Measurements from ENCODE around the gene TBC1D16. TPM values are rescaled to one million over a fixed set of nuclear protein-coding genes. Genes with fewer than 3 reads are reported as not detected.

The TBC1D16 gene
- total and polyA plus RNA-seq, 10 of the 15 experiments (the other 5 are each of a cell fraction or from before 2014, with no cell fraction given), result 0.01 to 0.13 (median 0.06) TPM; not detected in 3

GRCh38 chr17:79927688-79928501 lies 107.8 kb downstream of the TBC1D16 start:
- H3K4me1 ChIP-seq (ENCODE audit: control insufficient read depth, insufficient read depth, low read length), result peaks cover 8% of the 10 kb centered on the region
- H3K4me2 ChIP-seq (ENCODE audit: control insufficient read depth, insufficient read depth), result no peak overlapping the region
- H3K79me2 ChIP-seq (ENCODE audit: control insufficient read depth, insufficient read depth, low read length), result no peaks in the 10 kb centered on the region
- in situ Hi-C loops (cut with MboI), result no loop called here
- RAD21 ChIA-PET (ENCODE audit: unreplicated experiment), result no interaction called here
- no peaks in the 10 kb centered on the region for H3K36me3 ChIP-seq (ENCODE audit: control insufficient read depth in 2 of 2, insufficient read depth in 2 of 2, low read length in 1 of 2)
- CTCF ChIA-PET, result no interaction called here
- DNase-seq (ENCODE audit: low read depth, low spot score) (no peak), ATAC-seq (no peak), FAIRE-seq (no peak)
- intact Hi-C loops (cut with micrococcal nuclease; ENCODE audit: unreplicated experiment), result no loop called here
- SMC1A ChIA-PET (ENCODE audit: uncharacterized antibody, unreplicated experiment), result no interaction called here
- BruUV-seq (replicated peaks), result no TSS peak
- H3K9ac ChIP-seq (ENCODE audit: control insufficient read depth, insufficient read depth, low read length), result no peak overlapping the region
- H3K27ac ChIP-seq (ENCODE audit: control insufficient read depth, insufficient read depth), result no peak overlapping the region
- POLR2A ChIA-PET, result no interaction called here
- no peaks in the 10 kb centered on the region; a peak in 1 of 4 replicates for H3K27me3 ChIP-seq (replicated peaks in 1 of 2; ENCODE audit: control insufficient read depth in 2 of 2, insufficient read depth in 2 of 2, low read length in 1 of 2)
- TF ChIP-seq, protein P1, sequence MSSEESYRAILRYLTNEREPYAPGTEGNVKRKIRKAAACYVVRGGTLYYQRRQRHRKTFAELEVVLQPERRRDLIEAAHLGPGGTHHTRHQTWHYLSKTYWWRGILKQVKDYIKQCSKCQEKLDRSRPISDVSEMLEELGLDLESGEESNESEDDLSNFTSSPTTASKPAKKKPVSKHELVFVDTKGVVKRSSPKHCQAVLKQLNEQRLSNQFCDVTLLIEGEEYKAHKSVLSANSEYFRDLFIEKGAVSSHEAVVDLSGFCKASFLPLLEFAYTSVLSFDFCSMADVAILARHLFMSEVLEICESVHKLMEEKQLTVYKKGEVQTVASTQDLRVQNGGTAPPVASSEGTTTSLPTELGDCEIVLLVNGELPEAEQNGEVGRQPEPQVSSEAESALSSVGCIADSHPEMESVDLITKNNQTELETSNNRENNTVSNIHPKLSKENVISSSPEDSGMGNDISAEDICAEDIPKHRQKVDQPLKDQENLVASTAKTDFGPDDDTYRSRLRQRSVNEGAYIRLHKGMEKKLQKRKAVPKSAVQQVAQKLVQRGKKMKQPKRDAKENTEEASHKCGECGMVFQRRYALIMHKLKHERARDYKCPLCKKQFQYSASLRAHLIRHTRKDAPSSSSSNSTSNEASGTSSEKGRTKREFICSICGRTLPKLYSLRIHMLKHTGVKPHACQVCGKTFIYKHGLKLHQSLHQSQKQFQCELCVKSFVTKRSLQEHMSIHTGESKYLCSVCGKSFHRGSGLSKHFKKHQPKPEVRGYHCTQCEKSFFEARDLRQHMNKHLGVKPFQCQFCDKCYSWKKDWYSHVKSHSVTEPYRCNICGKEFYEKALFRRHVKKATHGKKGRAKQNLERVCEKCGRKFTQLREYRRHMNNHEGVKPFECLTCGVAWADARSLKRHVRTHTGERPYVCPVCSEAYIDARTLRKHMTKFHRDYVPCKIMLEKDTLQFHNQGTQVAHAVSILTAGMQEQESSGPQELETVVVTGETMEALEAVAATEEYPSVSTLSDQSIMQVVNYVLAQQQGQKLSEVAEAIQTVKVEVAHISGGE (CRISPR knock-in tag; IDR thresholded peaks at IDR 0.05), result no peak
- TF ChIP-seq SPI1 (IDR thresholded peaks at IDR 0.05; ENCODE audit: borderline replicate concordance, insufficient read depth, low read depth, low read length), result peak; percentile 55; the same call in 1 of the 2 replicates
- no peaks in the 10 kb centered on the region for H4K20me1 ChIP-seq (ENCODE audit: control insufficient read depth, insufficient read depth)
- H2AFZ ChIP-seq (ENCODE audit: control insufficient read depth, low read depth, low read length), result no peak overlapping the region
- H3K9me3 ChIP-seq (replicated peaks; ENCODE audit: control insufficient read depth, insufficient read depth, low read length), result no peaks in the 10 kb centered on the region; the same call in 2 of the 3 replicates
- H3K4me3 ChIP-seq, result no peak overlapping the region
- WGBS (ENCODE audit: insufficient coverage, insufficient replicate concordance, low lambda C conversion rate, missing lambda C conversion rate), result 22% methylated on average over 13 of the region's 13 CpGs

Measured in GM12878 (cell line).